Right ventricle myocardium inferior (tissue), 1 donor: ENCODE data around the gene IRF1. TPM values are rescaled to one million over a fixed set of nuclear protein-coding genes. Genes with fewer than 3 reads are reported as not detected.

Source experiments
- ATAC-seq: fragments of 200-7000 bp; cut with Tn5 transposase; one replicate; pipeline ENCODE4 v1.9.1; 2020; ENCODE audit warnings: mild to moderate bottlenecking, moderate library complexity
- DNase-seq: peaks from one replicate; pipeline ENCODE4 v3.0.0; 2021; ENCODE audit errors: missing footprints
- intact Hi-C: fragments of 100-400 bp; cut with DNase I; formaldehyde crosslinking; loops from one replicate; pipeline ENCODE4 v1.11.0; 2022
- total RNA-seq: library from RNA; stranded (reverse); fragmentation: NEBNext Ultra II Directional; extraction: Animal tissue kit (Norgen Biotek cat#: 25700); gene quantifications from one replicate; pipeline ENCODE4 v1.2.1, GENCODE V29; 2021
- donor health status: DM: no; HTN: yes; CAD: no; lungs with severe emphysema.

IRF1 gene
- total RNA-seq, 1 donor from 2014 or later: 12.7 TPM

DNA sequence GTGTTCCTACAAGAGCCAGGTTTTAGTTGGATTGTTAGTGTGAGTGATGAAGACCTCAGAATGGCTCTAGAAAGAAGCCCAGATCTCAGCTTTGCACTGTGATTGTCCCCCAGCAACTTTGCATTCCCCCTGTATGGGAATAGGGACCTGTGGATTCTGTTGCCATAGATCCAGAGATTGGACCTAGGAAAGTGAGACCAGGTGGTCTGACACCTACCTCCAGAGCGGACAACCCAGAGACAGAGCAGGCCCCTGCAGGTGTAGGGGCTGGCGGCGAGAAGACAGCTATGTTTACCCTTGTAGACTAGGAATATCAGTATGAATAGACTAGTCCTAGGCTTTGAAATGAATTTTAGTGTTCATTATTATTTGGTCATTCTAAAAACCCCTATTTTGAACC lies 53.6 kb downstream of the IRF1 start:
- ATAC-seq (no peak), DNase-seq (no peak)
- intact Hi-C loops: no loop called here

DNA sequence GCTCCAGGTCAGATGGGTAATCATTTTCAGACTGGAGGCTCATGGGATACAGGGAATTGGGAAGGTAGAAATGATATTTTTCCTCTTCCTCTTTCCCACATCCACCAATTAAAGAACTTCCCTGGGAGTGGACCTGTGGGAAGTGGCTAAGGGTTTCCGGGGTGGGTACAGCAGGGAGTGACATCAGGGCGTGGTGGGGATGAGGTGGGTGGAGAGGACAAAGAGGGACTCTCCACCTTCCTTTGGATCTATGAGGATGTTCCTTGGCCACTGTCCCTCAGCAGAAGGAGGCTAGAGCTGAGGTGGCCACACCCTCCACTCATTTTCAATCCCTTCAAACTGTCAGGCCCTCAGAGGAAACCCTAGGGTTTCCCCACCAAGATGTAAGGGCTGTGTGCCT lies 54.7 kb downstream of the IRF1 start:
- intact Hi-C loops: no loop called here
- no peak for ATAC-seq
- DNase-seq: no peak

DNA sequence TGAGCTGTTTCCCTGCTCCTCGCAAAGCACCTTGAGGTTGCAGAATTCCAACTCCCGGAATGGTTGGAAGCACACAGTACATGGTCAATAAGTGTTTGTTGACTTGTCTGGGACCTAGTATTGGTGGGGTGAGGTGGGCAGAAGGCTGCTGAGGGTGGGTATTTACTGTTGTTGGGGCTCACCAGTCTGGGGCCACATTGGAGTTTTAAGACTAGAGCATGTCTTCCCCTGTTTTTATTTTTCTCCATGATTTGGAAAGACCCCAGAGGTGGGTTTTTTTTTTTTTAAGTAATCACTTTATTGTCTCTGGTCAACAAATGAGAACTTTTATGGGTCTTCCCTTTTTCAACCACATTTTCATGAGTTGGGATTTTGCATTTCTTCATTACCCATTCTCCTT lies 55.1 kb downstream of the IRF1 start:
- intact Hi-C loops: no loop called here
- no peak for ATAC-seq
- DNase-seq: no peak

DNA sequence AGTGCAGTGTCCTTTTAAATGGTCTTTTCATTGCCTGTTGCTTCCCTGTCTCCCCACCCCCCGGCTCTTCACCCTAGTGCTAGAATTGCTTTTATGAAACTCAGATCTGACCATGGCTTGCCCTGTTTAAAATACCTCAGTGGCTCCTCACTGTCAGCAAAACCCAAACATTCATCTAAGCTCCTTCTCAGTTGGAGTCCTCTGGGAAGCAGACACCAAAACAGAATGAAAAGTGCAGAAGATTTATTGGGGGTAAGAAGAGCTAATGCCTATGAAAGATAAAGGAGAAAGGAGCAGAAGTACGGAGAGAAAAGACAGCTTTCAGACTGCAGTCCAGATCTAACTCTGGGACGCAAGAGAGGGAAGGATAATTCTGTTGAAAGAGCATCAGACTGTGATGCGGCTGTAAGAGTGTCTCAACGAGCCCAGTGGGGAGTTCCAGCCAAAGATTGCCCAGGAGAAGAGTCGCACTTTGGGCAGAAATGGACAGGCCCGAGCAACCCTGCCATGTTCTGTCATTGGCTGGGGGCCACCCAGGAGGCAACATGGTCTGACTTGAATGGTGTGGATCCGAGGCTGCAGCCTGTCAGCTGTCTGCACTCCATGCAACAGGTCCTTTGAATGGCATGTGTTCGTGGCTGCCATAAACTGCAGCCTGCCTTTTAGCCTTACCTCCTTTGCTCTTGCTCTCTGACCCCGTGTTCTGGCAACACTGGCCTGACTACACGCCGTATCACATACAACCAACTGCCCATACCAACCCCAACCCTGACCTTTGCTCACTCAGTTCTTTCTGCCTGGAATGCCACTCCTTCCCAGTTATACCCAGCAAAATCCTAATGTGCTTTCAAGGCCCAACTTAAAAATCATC lies 55.9 kb downstream of the IRF1 start:
- ATAC-seq: no peak
- intact Hi-C loops: no loop called here
- no peak for DNase-seq

DNA sequence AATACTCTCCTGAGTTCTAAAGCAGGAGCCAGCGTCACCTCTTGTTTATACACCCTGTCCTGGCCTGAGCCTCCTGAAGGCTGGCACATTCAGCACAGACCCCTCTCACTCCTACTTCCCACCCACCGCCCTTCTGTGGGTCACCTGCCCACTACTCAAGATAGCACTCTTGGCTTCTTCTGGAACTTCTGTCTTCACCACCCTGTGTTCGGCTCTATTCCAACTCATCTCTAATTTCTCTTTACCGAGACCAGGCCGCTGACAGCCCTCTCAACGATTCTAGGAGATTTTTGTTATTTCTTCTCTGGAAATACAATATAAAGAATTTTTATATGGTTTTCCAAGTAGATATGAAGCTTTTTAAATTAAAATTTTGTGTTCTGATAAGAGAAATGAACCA lies 57.4 kb downstream of the IRF1 start:
- intact Hi-C loops: no loop called here
- DNase-seq (no peak), ATAC-seq (no peak)

DNA sequence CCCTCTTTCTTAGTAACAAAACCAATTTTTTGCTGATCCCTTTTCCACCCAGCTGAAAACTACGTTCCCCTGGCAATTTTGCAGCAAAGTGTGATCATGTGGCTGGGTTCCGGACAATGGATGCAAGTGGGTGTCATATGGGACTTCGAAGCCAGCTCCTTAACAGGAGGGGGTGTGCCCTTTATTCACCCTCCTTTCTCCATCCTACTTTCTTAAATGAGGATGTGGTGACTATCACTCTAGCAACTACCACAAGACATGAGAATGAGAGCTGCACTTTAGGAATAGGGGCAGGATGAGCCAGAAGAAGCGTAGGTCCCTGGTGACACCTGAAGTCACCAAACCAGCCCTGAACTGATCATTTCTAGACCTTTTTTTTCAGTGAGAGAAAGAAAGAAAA lies 58.9 kb downstream of the IRF1 start:
- DNase-seq (no peak), ATAC-seq (no peak)
- intact Hi-C loops: no loop called here

Other genes starting within 250 kb of the IRF1 start
- gene PDLIM4, start 233.1 kb downstream of the IRF1 start, total RNA-seq: 5.4 TPM
- 0.57 TPM for gene SLC22A4, start 196.4 kb downstream of the IRF1 start, total RNA-seq
- 22.3 TPM for gene SLC22A5, start 121.1 kb downstream of the IRF1 start, total RNA-seq
- gene IL5, start 52.7 kb upstream of the IRF1 start, total RNA-seq: not detected
- 31.4 TPM for gene RAD50, start 66.2 kb upstream of the IRF1 start, total RNA-seq
- gene IL13, start 167.4 kb upstream of the IRF1 start, total RNA-seq: not detected
- gene IL4, start 183.2 kb upstream of the IRF1 start, total RNA-seq: not detected
- gene KIF3A, start 246.8 kb upstream of the IRF1 start, total RNA-seq: 10.2 TPM